ENCODE data around the gene PRKAR1B.

Gene PRKAR1B

DNA sequence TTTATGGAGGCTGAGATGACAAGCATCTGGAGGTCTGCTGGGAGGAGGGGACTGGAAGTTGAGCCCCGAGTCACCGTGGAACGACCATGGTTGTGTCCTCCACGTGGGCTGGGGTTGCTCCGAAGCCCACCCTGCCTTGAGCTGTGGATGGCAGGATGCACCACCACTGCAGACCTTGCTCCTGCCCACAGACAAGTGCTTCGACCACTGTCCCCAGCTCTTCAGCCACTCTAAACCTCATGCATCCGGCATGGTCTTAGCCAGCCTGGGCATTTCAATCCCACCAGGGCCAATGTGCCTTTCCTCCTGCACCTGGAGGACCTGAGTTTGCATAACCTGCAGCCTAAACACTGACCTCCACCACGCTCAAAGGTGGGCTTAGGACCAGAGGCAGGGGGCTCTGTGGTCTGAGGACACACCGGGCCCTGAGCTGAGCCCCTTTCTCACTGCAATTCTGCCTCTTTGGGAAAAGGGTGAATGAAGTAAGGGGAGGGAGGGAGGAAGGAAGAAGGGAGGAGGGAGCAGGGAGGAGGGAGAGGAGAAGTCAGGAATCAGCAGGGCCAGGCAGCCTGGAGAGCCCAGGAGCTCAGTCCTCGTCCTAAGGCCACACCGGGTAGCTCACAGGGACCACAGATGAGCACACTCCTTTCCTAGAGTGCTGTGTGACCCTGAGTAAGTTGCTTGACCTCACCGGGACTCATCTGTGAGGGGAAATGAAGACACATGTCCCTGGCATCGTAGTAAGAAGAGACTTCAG lies 45.4 kb downstream of the PRKAR1B start:
- Histone ChIP-seq H3K9me3 (ENCODE audit: insufficient read depth, low read depth, low read length) (peaks cover 8% of the 10 kb centered on the region; the same call in 1 of the 2 replicates), H3K36me3 (ENCODE audit: insufficient read depth, low read length) (no peaks in the 10 kb centered on the region), H3K4me2 (ENCODE audit: low read depth, low read length, poor library complexity, severe bottlenecking) (no peak overlapping the region), H3K4me3 (ENCODE audit: low read length, poor library complexity, severe bottlenecking) (no peak overlapping the region), H3F3A (ENCODE audit: low read depth) (no peaks in the 10 kb centered on the region), H3K9me2 (replicated peaks; ENCODE audit: low read depth, low read length) (no peaks in the 10 kb centered on the region), H3K9ac (ENCODE audit: low read depth, low read length, poor library complexity, severe bottlenecking) (no peak overlapping the region), H4K20me1 (ENCODE audit: insufficient read depth, low read length, poor library complexity, severe bottlenecking) (no peaks in the 10 kb centered on the region), H2AFZ (ENCODE audit: low read length) (no peak overlapping the region), H3K79me2 (ENCODE audit: insufficient read depth, low read length) (no peaks in the 10 kb centered on the region), H3K4me1 (ENCODE audit: insufficient read depth, low read length, poor library complexity, severe bottlenecking) (no peaks in the 10 kb centered on the region), H3K27me3 (ENCODE audit: insufficient read depth, low read length, poor library complexity, severe bottlenecking) (no peaks in the 10 kb centered on the region)
- TF ChIP-seq, protein P1, sequence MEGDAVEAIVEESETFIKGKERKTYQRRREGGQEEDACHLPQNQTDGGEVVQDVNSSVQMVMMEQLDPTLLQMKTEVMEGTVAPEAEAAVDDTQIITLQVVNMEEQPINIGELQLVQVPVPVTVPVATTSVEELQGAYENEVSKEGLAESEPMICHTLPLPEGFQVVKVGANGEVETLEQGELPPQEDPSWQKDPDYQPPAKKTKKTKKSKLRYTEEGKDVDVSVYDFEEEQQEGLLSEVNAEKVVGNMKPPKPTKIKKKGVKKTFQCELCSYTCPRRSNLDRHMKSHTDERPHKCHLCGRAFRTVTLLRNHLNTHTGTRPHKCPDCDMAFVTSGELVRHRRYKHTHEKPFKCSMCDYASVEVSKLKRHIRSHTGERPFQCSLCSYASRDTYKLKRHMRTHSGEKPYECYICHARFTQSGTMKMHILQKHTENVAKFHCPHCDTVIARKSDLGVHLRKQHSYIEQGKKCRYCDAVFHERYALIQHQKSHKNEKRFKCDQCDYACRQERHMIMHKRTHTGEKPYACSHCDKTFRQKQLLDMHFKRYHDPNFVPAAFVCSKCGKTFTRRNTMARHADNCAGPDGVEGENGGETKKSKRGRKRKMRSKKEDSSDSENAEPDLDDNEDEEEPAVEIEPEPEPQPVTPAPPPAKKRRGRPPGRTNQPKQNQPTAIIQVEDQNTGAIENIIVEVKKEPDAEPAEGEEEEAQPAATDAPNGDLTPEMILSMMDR (conservative IDR thresholded peaks at IDR 0.05; ENCODE audit: low read length) = no peak
- no peak for TF ChIP-seq EZH2phosphoT487 (IDR thresholded peaks at IDR 0.05; ENCODE audit: borderline replicate concordance)

DNA sequence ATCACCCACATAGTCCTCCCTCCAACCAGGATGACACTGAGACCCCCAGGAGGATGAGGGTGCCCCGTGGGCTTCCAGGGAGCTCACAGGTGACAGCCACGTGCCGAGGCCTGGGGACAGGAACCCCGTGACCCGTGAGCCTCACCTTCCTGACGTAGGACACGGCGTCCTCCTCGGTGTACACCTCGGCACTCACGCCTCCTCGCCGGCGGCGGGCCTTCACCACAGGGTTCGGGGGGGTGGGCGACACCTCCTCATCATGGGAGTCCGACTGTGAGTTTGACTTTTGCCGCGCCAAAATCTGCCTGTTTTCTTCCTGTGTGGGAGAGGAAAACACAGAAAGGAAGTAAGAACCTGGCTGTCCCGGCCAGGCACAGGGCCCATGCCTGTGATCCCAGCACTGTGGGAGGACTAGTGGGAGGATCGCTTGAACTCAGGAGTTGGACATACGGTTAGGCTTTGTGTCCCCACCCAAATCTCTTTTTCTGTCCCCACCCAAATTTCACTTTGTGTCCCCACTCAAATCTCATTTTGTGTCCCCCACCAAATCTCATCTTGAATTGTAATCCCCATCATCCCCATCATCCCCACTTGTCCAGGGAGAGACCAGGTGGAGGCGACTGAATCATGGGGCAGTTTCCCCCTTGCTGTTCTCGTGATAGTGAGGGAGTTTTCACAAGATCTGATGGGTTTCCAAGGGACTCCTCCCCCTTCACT lies 46.5 kb downstream of the PRKAR1B start:
- no peaks in the 10 kb centered on the region for H3K79me2 ChIP-seq (ENCODE audit: insufficient read depth, low read length)
- H2AFZ ChIP-seq (ENCODE audit: low read length) = no peak overlapping the region
- no peaks in the 10 kb centered on the region for H3F3A ChIP-seq (ENCODE audit: low read depth)
- H3K36me3 ChIP-seq (ENCODE audit: insufficient read depth, low read length) = no peaks in the 10 kb centered on the region
- TF ChIP-seq, protein P1 (conservative IDR thresholded peaks at IDR 0.05; ENCODE audit: low read length) = no peak
- no peak for TF ChIP-seq EZH2phosphoT487 (IDR thresholded peaks at IDR 0.05; ENCODE audit: borderline replicate concordance)
- H3K4me2 ChIP-seq (ENCODE audit: low read depth, low read length, poor library complexity, severe bottlenecking) = no peak overlapping the region
- no peak overlapping the region for H3K4me3 ChIP-seq (ENCODE audit: low read length, poor library complexity, severe bottlenecking)
- no peaks in the 10 kb centered on the region for H4K20me1 ChIP-seq (ENCODE audit: insufficient read depth, low read length, poor library complexity, severe bottlenecking)
- H3K9me3 ChIP-seq (ENCODE audit: insufficient read depth, low read depth, low read length) = peaks cover 8% of the 10 kb centered on the region; the same call in 1 of the 2 replicates
- no peak overlapping the region for H3K9ac ChIP-seq (ENCODE audit: low read depth, low read length, poor library complexity, severe bottlenecking)
- no peaks in the 10 kb centered on the region for H3K27me3 ChIP-seq (ENCODE audit: insufficient read depth, low read length, poor library complexity, severe bottlenecking)
- no peaks in the 10 kb centered on the region for H3K9me2 ChIP-seq (replicated peaks; ENCODE audit: low read depth, low read length)
- H3K4me1 ChIP-seq (ENCODE audit: insufficient read depth, low read length, poor library complexity, severe bottlenecking) = no peaks in the 10 kb centered on the region

DNA sequence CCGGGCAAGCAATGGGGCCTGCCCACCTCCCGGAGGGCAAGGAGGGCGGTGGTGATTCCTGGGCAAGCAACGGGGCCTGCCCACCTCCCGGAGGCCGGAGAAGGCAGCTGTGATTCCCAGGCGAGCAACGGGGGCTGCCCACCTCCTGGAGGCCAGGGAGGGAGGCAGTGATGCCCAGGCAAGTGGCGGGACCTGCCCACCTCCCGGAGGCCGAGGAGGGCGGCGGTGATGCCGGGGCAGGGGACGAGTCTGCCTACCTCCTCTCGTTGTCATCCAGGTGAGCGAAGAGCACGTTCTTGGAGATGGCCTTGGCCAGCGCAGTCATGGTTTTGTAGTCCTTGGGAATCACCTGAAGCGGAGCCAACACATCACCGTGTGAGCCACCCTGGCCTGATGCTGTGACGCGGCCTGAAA lies 50.1 kb downstream of the PRKAR1B start:
- Histone ChIP-seq H3K9ac (ENCODE audit: low read depth, low read length, poor library complexity, severe bottlenecking) (no peak overlapping the region), H3K4me2 (ENCODE audit: low read depth, low read length, poor library complexity, severe bottlenecking) (no peak overlapping the region), H3K9me3 (ENCODE audit: insufficient read depth, low read depth, low read length) (peaks cover 4% of the 10 kb centered on the region; the same call in 1 of the 2 replicates), H3K36me3 (ENCODE audit: insufficient read depth, low read length) (no peaks in the 10 kb centered on the region), H3K27me3 (ENCODE audit: insufficient read depth, low read length, poor library complexity, severe bottlenecking) (no peaks in the 10 kb centered on the region), H3K4me3 (ENCODE audit: low read length, poor library complexity, severe bottlenecking) (no peak overlapping the region), H3F3A (ENCODE audit: low read depth) (no peaks in the 10 kb centered on the region), H4K20me1 (ENCODE audit: insufficient read depth, low read length, poor library complexity, severe bottlenecking) (no peaks in the 10 kb centered on the region), H3K79me2 (ENCODE audit: insufficient read depth, low read length) (no peaks in the 10 kb centered on the region), H2AFZ (ENCODE audit: low read length) (no peak overlapping the region), H3K9me2 (replicated peaks; ENCODE audit: low read depth, low read length) (no peaks in the 10 kb centered on the region), H3K4me1 (ENCODE audit: insufficient read depth, low read length, poor library complexity, severe bottlenecking) (no peaks in the 10 kb centered on the region)
- TF ChIP-seq EZH2phosphoT487 (IDR thresholded peaks at IDR 0.05; ENCODE audit: borderline replicate concordance) = no peak
- TF ChIP-seq, protein P1 (conservative IDR thresholded peaks at IDR 0.05; ENCODE audit: low read length) = no peak

All from Loucy (cell line).